GM10248 (cell line): ENCODE measurements around the gene BCO1.

Experiments
- CTCF ChIA-PET: fragments of 300-600 bp; sonication (Branson Sonifier 250); formaldehyde crosslinking; extraction: SDS; loops from one replicate; lab custom pipeline; 2021; ENCODE audit warnings: antibody characterized with exemption; lab: Yijun Ruan, JAX
- POLR2A ChIA-PET: fragments of 350-650 bp; sonication (Branson Sonifier 250); formaldehyde crosslinking; extraction: SDS; loops from one replicate; lab custom pipeline; 2020; ENCODE audit warnings: antibody characterized with exemption; lab: Yijun Ruan, JAX
- DNase-seq: peaks from one replicate; pipeline ENCODE4 v3.0.0; 2012; ENCODE audit errors: extremely low spot score
- CTCF ChIP-seq: IDR thresholded peaks from 2 replicates; pipeline ENCODE4 v1.5.1; 2012; ENCODE audit warnings: mild to moderate bottlenecking, low read depth; ENCODE audit errors: extremely low read depth, missing control alignments, control extremely low read depth

BCO1 gene

GRCh38 chr16:81284995-81285600 is 46.6 kb downstream of the BCO1 start:
- DNase-seq, result no peak
- ChIA-PET POLR2A (no interaction called here), CTCF (no interaction called here)
- TF ChIP-seq CTCF, result no peak

- ChIA-PET POLR2A (no interaction called here), CTCF (no interaction called here)
- TF ChIP-seq CTCF, result no peak
- DNase-seq, result no peak
Observed at GRCh38 chr16:81286190-81286589, 47.7 kb downstream of the BCO1 start.

- POLR2A ChIA-PET, result no interaction called here
Observed at GRCh38 chr16:81291117-81291516, 52.6 kb downstream of the BCO1 start.

GRCh38 chr16:81292936-81293335 is 54.4 kb downstream of the BCO1 start:
- ChIA-PET CTCF (interaction anchor here (1.2 kb wide), 1 partner anchor 19 kb away, joined by 4 read pairs; no protein-coding TSS in a partner anchor), POLR2A (no interaction called here)
- no peak for TF ChIP-seq CTCF
- DNase-seq, result no peak

More at GRCh38 chr16:81291117-81291516, 52.6 kb downstream of the BCO1 start:
- TF ChIP-seq CTCF, result no peak
- DNase-seq, result no peak
- CTCF ChIA-PET, result no interaction called here

GRCh38 chr16:81293909-81294802 is 55.7 kb downstream of the BCO1 start:
- TF ChIP-seq CTCF, result no peak
- DNase-seq, result no peak
- POLR2A ChIA-PET, result no interaction called here
- CTCF ChIA-PET, result interaction anchor here (1.2 kb wide), 2 partner anchors 18 to 34 kb away, joined by 3 to 4 read pairs; no protein-coding TSS in a partner anchor

- no peak for DNase-seq
- no peak for TF ChIP-seq CTCF
- ChIA-PET CTCF (no interaction called here), POLR2A (no interaction called here)
Observed at GRCh38 chr16:81296631-81297030, 58.1 kb downstream of the BCO1 start.
